Measurements from ENCODE around the gene CSPG5. TPM values are rescaled to one million over a fixed set of nuclear protein-coding genes. Genes with fewer than 3 reads are reported as not detected.

CSPG5 gene
- total RNA-seq, 1 experiment from 2014 or later = 5.7 TPM

GRCh38 chr3:47611576-47611975 is 32.9 kb upstream of the CSPG5 start:
- Histone ChIP-seq H4K5ac (ENCODE audit: insufficient read length, low read depth, low read length) (no peak overlapping the region), H3K9me3 (ENCODE audit: control insufficient read depth, low read depth, low read length) (no peaks in the 10 kb centered on the region), H3T11ph (ENCODE audit: low read length) (no peak overlapping the region), H2BK20ac (ENCODE audit: low read depth, low read length, poor library complexity, severe bottlenecking) (no peak overlapping the region), H2BK120ac (ENCODE audit: low read depth, low read length, poor library complexity, severe bottlenecking) (no peak overlapping the region), H3K23me2 (ENCODE audit: insufficient read length, low read depth, low read length, poor library complexity, severe bottlenecking) (no peaks in the 10 kb centered on the region), H3K4me2 (ENCODE audit: insufficient read depth, insufficient read length, low read length) (no peak overlapping the region), H3K56ac (ENCODE audit: insufficient read length, low read depth, low read length) (no peak overlapping the region), H3K14ac (ENCODE audit: insufficient read depth, low read length) (no peak overlapping the region), H2BK5ac (ENCODE audit: insufficient read length, low read length) (no peak overlapping the region), H4K91ac (ENCODE audit: insufficient read length, low read depth, low read length) (no peak overlapping the region), H2AFZ (ENCODE audit: low read length) (no peak overlapping the region), H2AK5ac (ENCODE audit: insufficient read length, low read length) (no peak overlapping the region), H3K4ac (ENCODE audit: low read depth, low read length) (no peak overlapping the region), H3K9ac (ENCODE audit: extremely low read depth, insufficient read length, low read length) (no peak overlapping the region), H3K79me2 (ENCODE audit: insufficient read depth, low read length) (no peaks in the 10 kb centered on the region), H3K27ac (ENCODE audit: insufficient read length, low read depth, low read length) (no peak overlapping the region), H3K79me1 (ENCODE audit: insufficient read depth, low read depth, low read length, poor library complexity, severe bottlenecking) (peaks cover 3% of the 10 kb centered on the region), H3K18ac (ENCODE audit: insufficient read length, low read depth, low read length) (no peak overlapping the region), H4K20me1 (ENCODE audit: control insufficient read depth, insufficient read depth, insufficient read length) (no peaks in the 10 kb centered on the region), H3K23ac (ENCODE audit: insufficient read length, low read depth, low read length) (no peak overlapping the region), H2BK12ac (ENCODE audit: insufficient read length, low read depth, low read length) (no peak overlapping the region), H4K8ac (replicated peaks; ENCODE audit: insufficient read length, low read depth, low read length) (no peak overlapping the region), H2BK15ac (ENCODE audit: low read depth, low read length) (no peak overlapping the region), H3K4me1 (ENCODE audit: insufficient read depth, low read length) (no peaks in the 10 kb centered on the region), H3K27me3 (ENCODE audit: insufficient read depth, low read length) (no peaks in the 10 kb centered on the region)
- Mint-ChIP-seq H3K4me3 (no peak overlapping the region), H3K27ac (peak overlapping the region in 2 of 3 experiments; percentile 3 to 6; a peak in 2 of 7 replicates), H3K9me3 (no peaks in the 10 kb centered on the region), H3K36me3 (ENCODE audit: insufficient read depth in 1 of 3, low read depth in 3 of 3) (peaks cover 41 to 57% (median 51%) of the 10 kb centered on the region in 3 experiments), H3K27me3 (ENCODE audit: low read depth) (no peaks in the 10 kb centered on the region), H3K4me1 (0 out of 4 replicates have a peak, but pooled peaks cover 0 to 3% of the 10 kb centered on the region in 2 experiments)
- WGBS (ENCODE audit: extremely low coverage, insufficient read length, low lambda C conversion rate) = no CpG with 5 or more reads among the region's 2 CpGs
- DNase-seq = no peak
- TF ChIP-seq, protein P1, sequence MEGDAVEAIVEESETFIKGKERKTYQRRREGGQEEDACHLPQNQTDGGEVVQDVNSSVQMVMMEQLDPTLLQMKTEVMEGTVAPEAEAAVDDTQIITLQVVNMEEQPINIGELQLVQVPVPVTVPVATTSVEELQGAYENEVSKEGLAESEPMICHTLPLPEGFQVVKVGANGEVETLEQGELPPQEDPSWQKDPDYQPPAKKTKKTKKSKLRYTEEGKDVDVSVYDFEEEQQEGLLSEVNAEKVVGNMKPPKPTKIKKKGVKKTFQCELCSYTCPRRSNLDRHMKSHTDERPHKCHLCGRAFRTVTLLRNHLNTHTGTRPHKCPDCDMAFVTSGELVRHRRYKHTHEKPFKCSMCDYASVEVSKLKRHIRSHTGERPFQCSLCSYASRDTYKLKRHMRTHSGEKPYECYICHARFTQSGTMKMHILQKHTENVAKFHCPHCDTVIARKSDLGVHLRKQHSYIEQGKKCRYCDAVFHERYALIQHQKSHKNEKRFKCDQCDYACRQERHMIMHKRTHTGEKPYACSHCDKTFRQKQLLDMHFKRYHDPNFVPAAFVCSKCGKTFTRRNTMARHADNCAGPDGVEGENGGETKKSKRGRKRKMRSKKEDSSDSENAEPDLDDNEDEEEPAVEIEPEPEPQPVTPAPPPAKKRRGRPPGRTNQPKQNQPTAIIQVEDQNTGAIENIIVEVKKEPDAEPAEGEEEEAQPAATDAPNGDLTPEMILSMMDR (conservative IDR thresholded peaks at IDR 0.05) = no peak
